Activated CD4-positive, alpha-beta T cell treated with anti-CD3 and anti-CD28 coated beads, Interleukin-2, Interleukin-4, amounts not matched to agents 100 ng/mL and 50 ng/mL, durations not matched to agents 16 hours and 8 hours (primary cell): ENCODE measurements around the gene DIRAS1.
"Not testable (repeated sequence)": the region's sequence is repeated elsewhere in the genome, so short reads cannot be mapped to it uniquely, and the experiment has no call there.

Source experiments
- DNase-seq: peaks from one replicate; pipeline ENCODE4 v3.0.0-alpha.2; 2020; ENCODE audit warnings: low spot score

The DIRAS1 gene

DNA sequence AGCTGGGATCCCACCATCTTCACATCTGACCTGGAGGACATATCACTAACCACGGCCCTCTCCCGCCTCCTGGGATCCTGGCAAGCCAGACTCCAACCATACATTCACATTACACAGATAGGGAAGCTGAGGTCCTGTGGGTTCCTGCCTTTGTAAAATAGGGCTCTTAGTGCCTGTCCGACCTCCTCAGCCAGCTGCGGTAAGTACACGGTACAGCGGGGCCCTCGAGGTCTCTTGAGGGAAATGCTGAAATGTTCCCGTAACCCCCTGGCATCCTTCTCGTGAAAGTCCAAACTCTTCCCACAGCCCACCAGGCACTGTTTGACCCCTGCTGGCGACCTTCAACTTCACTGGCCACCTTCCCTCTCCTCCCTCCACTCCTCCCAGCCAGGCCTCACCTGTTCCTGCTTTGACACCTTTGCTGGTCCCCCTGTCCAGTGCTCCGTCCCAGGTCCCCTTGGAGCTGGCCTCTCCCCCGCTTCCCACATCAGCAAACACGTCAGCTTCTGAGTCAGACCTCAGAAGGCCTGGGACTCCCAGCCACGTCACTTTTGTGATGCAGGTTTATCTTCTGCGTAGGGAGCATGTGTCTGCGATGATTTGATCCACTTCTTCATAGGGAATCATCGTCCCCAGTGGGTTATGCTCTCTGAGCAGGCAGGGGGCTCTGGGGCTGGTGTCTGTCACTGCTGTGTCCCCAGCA lies 9.8 kb downstream of the DIRAS1 start:
- no peak for DNase-seq

DNA sequence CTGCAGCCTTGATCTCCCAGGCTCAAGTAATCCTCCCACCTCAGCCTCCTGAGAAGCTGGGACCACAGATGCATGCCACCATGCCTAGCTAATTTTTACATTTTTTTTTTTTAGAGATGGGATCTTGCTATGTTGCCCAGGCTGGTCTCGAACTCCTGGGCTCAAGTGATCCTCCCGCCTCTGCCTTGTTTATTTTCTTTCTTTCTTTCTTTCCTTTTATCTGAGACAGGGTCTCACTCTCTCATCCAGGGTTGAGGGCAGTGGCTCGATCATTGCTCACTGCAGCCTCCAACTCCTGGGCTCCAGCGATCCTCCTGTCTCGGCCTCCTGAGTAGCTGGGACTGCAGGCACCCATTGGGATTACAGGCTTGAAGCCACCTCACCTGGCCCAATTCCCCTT lies 14.9 kb downstream of the DIRAS1 start:
- DNase-seq: no peak

DNA sequence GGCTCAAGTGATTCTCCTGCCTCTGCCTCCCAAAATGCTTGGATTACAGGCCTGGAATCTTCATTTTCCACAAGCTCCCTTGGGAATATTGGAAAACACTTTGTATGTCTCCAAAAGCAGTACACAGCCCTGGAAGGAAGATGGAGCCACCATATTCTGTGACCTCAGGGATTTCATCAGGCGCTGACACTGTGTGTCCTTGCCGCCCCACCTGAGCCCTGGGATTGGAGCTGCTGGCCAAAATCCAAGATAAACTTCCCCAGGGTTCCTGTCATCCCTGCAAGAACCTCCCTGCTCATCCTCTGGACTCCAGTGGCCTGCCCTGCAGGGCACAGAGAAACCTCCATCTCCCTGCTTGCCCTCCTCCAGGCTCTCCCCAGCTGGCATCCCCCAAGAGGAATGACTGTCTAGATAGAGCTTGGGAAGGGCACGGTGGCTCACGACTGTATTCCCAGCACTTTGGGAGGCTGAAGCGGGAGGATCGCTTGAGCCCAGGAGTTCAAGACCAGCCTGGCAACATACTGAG lies 17.4 kb downstream of the DIRAS1 start:
- no peak for DNase-seq

DNA sequence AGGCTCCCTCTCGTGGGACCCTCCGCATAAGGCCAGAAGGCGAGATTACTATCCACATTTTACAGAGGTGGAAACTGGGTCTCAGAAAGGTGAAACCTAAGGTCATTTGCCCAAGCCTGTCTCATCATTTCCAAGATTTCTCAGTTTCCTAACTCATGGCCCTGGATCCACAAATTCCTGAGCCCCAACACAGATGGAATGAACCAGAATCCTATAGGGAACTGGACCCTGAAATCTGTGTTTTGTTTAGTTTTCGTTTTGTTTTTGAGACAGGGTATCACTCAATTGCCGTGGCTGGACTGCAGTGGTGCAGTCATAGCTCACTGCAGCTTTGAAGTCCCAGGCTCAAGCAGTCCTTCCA lies 18.1 kb downstream of the DIRAS1 start:
- DNase-seq: no peak

GRCh38 chr19:2702170-2703076 lies 18.7 kb downstream of the DIRAS1 start, which contains the start of gene GNG7:
Gene GNG7, minus strand, starts transcription at chr19:2702694. Its CDS starts 182,006 bp downstream, at chr19:2520688.
- DNase-seq: peak; percentile 89

GRCh38 chr19:2701361-2702169 lies 19.6 kb downstream of the DIRAS1 start:
- no peak for DNase-seq

- no peak for DNase-seq
Measured at GRCh38 chr19:2700660-2701360, 20.4 kb downstream of the DIRAS1 start.

DNA sequence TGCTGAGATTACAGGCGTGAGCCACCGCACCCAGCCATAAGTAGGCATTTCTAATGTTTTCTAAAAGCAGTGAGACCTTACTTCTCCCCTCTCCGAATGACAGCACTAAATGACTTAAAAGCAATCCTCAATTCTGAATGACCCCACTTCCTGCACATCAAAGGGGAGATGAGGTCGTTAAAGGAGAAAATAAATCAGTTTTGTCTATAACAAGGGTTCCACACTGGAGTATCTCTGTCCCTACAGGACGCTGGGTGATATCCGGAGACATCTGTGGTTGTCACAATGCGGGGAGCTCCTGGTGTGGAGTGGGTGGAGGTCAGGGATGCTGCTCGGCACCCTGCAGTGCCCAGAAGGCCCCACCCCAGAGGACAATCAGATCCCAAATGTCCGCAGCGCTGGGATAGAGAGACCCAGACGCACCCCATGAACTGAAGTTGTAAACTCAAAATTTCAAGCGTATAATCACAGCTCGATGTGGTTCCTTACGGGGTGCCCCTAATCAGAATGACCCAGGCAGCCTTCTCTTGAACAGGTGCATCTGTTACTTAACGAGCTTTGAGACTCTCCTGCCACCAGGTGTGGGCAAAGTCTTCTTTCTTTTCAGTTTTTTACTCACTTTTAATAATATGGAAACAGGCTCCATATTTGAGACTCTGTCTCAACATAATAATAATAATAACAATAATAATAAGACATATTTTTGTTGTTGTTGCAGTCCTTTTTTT lies 21.6 kb downstream of the DIRAS1 start:
- no peak for DNase-seq

GRCh38 chr19:2694196-2694595 lies 27.0 kb downstream of the DIRAS1 start:
- no peak for DNase-seq

DNA sequence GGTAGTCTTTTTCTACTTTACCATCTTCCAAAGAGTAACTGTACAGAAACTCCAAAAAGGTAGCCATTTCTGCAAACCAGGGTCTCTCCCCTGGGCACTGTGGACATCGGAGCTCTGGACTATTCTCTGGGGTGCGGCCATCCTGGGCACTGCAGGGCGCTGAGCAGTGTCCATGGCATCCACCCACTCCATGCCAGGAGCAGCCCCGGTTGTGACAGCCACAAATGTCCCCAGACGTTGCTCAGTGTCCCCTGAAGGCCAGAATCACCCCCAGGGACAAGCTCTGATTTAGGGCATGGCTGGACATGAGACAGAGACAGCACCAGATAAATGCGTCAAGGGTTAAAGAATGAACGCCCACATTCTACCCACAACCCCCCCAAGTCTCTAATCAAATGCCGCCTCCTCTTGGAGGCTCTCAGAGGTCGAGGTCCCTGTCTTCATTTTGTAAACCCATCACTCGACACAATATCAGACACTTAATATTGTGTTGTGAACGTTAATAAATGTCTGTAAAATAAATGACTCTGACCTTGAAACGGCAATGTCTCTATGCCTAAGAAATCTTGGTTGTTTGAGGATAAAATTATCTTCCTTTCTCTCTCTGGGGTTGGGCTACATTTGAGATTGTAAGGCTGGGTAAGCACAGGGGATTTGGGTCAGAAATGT lies 27.5 kb downstream of the DIRAS1 start:
- no peak for DNase-seq

GRCh38 chr19:2691951-2692350 lies 29.2 kb downstream of the DIRAS1 start:
- DNase-seq: no peak

GRCh38 chr19:2690856-2691255 lies 30.3 kb downstream of the DIRAS1 start:
- no peak for DNase-seq

GRCh38 chr19:2686360-2686759 lies 34.8 kb downstream of the DIRAS1 start:
- no peak for DNase-seq

GRCh38 chr19:2685204-2685704 lies 35.9 kb downstream of the DIRAS1 start:
- DNase-seq: no peak

- DNase-seq: no peak
Measured at GRCh38 chr19:2683430-2684003, 37.7 kb downstream of the DIRAS1 start.

DNA sequence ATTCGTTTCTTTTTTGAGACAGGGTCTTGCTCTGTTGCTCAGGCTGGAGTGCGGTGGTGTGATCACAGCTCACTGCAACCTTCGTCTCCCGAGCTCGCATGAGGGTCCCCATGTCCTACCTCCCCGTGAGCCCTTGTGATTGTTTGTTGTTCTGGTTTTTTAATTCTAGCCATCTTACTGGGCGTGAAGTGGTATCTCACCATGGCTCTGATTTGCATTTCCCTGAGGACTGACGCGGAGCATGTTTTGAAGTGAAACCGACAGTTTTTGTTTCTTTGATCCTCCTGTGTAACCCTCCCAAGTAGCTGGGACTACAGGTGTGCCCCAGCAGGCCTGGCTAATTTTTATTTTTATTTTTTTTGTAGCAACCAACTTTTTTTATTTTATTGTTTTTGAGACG lies 40.4 kb downstream of the DIRAS1 start:
- no peak for DNase-seq

DNA sequence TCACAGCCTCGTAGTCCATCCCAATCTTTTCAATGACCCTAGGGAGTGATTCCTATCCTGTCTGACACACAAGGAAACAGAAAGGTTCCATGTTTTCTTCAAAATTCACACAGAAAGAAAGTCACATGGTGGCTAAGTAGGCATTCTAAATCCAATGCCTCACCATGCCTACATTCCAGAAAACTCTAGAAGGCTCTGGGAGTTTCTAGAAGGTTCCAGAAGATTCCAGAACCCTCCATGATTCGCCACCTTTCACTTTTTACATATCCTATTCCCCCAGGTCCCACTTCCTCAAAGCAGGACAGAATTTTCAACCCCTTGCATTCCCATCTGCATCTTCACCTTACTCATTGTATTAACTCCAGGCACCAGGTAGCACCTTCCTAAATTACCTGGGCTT lies 41.7 kb downstream of the DIRAS1 start:
- no peak for DNase-seq

DNA sequence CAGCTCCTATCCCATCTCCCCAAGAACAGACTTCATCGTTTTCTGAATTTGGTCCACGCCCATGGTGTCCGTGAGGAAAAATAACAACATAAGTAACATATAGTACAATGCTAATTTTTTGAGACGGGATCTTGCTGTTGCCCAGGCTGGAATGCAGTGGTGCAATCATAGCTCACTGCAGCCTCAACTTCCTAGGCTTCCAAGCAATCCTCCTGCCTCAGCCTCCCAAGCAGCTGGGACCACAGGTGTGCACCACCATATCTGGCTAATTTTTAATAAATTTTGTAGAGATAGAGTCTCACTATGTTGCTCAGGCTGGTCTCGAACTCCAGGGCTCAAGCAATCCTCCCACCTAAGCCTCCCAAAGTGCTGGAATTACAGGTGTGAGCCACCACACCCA lies 42.2 kb downstream of the DIRAS1 start:
- DNase-seq: not testable (repeated sequence)

DNA sequence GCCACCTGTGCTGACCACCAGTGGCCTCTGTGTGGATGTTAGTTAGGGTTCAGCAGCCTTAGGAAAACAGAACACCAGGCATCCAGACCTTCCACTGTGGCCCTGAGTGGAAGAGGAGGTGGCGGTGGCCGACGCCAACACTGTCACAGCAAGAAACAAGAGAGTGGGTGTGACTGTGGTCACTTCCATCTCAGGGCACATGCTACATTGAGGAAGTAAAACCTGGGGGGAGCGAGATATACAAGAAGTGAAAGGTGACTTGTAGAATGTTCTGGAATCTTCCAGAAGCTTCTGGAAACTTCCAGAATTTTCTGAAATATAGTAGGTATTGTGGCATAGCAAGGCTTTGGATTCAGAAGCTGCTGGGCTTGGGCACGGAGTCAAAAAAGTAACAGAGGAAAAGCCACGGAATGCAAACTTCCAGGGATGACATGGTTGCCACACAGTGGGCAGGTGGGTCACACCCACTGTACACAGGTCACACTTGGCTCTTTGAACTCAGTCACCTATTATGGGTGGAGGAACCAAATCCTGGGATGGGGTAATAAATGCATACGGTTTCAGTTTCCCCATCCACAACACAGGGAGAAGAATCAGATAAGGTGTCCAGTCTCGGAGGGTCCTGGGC lies 43.0 kb downstream of the DIRAS1 start:
- no peak for DNase-seq
